ENCODE results near the gene GRM2.

DNA sequence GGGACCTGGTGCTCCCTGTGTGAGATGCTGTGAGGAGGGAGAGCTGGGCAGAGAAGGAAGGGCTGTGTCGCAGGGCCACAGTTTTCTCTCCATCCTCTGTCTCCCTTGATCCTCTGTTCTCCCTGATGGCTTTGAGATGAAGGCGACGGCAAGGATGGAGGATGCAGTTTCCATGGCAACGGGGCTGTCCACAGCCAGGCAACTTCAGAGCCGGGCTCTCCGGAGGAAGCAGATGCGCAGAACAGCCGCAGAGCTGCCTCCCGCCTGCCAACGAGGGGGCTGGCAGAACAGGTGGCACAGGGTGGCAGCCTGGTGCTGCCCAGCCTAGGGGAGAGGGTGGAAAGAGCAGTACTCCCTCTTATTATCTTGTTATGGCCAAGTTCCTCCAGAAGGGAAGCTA, 9.9 kb upstream of the GRM2 start:
- TF ChIP-seq, protein P1, sequence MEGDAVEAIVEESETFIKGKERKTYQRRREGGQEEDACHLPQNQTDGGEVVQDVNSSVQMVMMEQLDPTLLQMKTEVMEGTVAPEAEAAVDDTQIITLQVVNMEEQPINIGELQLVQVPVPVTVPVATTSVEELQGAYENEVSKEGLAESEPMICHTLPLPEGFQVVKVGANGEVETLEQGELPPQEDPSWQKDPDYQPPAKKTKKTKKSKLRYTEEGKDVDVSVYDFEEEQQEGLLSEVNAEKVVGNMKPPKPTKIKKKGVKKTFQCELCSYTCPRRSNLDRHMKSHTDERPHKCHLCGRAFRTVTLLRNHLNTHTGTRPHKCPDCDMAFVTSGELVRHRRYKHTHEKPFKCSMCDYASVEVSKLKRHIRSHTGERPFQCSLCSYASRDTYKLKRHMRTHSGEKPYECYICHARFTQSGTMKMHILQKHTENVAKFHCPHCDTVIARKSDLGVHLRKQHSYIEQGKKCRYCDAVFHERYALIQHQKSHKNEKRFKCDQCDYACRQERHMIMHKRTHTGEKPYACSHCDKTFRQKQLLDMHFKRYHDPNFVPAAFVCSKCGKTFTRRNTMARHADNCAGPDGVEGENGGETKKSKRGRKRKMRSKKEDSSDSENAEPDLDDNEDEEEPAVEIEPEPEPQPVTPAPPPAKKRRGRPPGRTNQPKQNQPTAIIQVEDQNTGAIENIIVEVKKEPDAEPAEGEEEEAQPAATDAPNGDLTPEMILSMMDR (conservative IDR thresholded peaks at IDR 0.05 in 1 of 2, IDR thresholded peaks at IDR 0.05 in 1 of 2; ENCODE audit: extremely low read depth in 1 of 2, insufficient read depth in 1 of 2, low read depth in 1 of 2, low read length in 2 of 2), result no peak
- TF ChIP-seq EZH2 (IDR thresholded peaks at IDR 0.05; ENCODE audit: borderline replicate concordance, low read length), result no peak
